Lung (tissue), 12 donors: Measurements from ENCODE around the gene COLGALT1. TPM values are rescaled to one million over a fixed set of nuclear protein-coding genes. Genes with fewer than 3 reads are reported as not detected.

Experiments used
- ATAC-seq: fragments of 200-7000 bp; cut with Tn5 transposase; one replicate; pipeline ENCODE4 v1.9.1; 2020; ENCODE audit warnings: moderate number of reproducible peaks; ENCODE audit not compliant: insufficient read depth, low FRiP score
- DNase-seq, 3 donors: peaks; one replicate each; pipeline ENCODE4 v3.0.0-alpha.2; 2013 to 2017
- H3K27ac ChIP-seq, 2 donors: one replicate each; pipeline ENCODE4 v1.5.1; 2013; ENCODE audit warnings: mild to moderate bottlenecking in 2 of 2, moderate library complexity in 2 of 2, control low read depth in 1 of 2, inconsistent platforms in 1 of 2, low read depth in 1 of 2, low read length in 1 of 2
- H3K27me3 ChIP-seq, 3 donors: one replicate each; pipeline ENCODE4 v1.5.1; 2013; ENCODE audit warnings: low read length in 2 of 3; ENCODE audit not compliant: control insufficient read depth in 3 of 3, insufficient read depth in 3 of 3
- H3K36me3 ChIP-seq, 4 donors: one replicate each; pipeline ENCODE4 v1.5.1; 2013; ENCODE audit warnings: low read length in 4 of 4, mild to moderate bottlenecking in 1 of 4, moderate library complexity in 1 of 4; ENCODE audit not compliant: control insufficient read depth in 4 of 4, insufficient read depth in 4 of 4
- H3K4me1 ChIP-seq, 5 donors: one replicate each; pipeline ENCODE4 v1.5.1; 2013; ENCODE audit warnings: low read length in 5 of 5, mild to moderate bottlenecking in 2 of 5, moderate library complexity in 1 of 5; ENCODE audit not compliant: control insufficient read depth in 5 of 5, insufficient read depth in 5 of 5
- H3K4me3 ChIP-seq: one replicate; pipeline ENCODE4 v1.5.1; 2013; ENCODE audit warnings: mild to moderate bottlenecking, control low read depth, moderate library complexity
- H3K9ac ChIP-seq, 2 donors: one replicate each; pipeline ENCODE4 v1.5.1; 2013; ENCODE audit warnings: low read length in 2 of 2, control low read depth in 1 of 2; ENCODE audit not compliant: insufficient read depth in 1 of 2
- H3K9me3 ChIP-seq, 4 donors: one replicate each; pipeline ENCODE4 v1.5.1; 2013; ENCODE audit warnings: low read length in 3 of 4, mild to moderate bottlenecking in 1 of 4, moderate library complexity in 1 of 4; ENCODE audit not compliant: control insufficient read depth in 4 of 4, insufficient read depth in 3 of 4
- WGBS, 2 donors: extraction: QIAGEN DNeasy Blood & Tissue Kit; methylation state at CpG; one replicate each; pipeline ENCODE4 v1.1.7; 2013; 5-methylcytosine and 5-hydroxymethylcytosine counted together
- polyA plus RNA-seq, 2 donors: library from polyadenylated mRNA; stranded (reverse); fragments of 200-250 nt; gene quantifications; one replicate each; pipeline ENCODE4 v1.2.1, GENCODE V29; 2013
- total RNA-seq, 2 donors: library from RNA; depleted of rRNA in 1 of 2; stranded (reverse); fragments of >200 nt in 1 of 2; gene quantifications; one replicate each; pipeline ENCODE4 v1.2.1, GENCODE V29; 2014 to 2021
- TF ChIP-seq, protein P1 (sequence below): IDR thresholded peaks from 2 replicates; pipeline ENCODE4 v1.5.1; 2012; ENCODE audit warnings: mild to moderate bottlenecking; ENCODE audit errors: control extremely low read depth, extremely low read depth
- donor health status: control.
- donor health status: control.
- donor health status: Bipolar disorder and iron deficiency.
- donor health status: healthy.
- donor health status: DM: yes; HTN: yes; CAD: no.

Gene COLGALT1
- total and polyA plus RNA-seq, 4 donors = 39.9 to 129 (median 85.1) TPM

DNA sequence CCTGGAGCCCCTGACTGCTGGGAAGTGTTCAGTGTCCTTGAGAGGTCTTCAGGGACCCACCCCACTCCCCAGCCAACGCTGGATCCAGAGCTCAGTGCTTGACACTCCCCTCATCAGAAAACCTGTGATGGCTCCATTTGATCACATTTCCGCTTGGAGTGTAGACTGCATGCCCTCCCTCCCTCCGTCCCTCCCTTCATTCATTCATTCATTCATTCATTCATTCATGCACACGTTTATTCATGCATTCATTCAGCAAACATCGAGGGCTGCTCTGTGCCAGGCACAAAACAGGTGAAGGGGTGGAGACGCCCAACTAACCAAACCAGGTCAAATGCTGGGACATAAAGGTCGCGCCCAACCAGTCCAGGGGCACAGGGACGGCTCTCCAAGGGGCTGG is 30.3 kb upstream of the COLGALT1 start:
- H3K27ac ChIP-seq = no peak overlapping the region
- no peak for DNase-seq
- H3K9me3 ChIP-seq = peaks cover 0 to 9% (median 2%) of the 10 kb centered on the region in 4 donors
- 83 to 90% methylated on average over 9 of the region's 9 CpGs for WGBS, 2 donors
- no peaks in the 10 kb centered on the region for H3K27me3 ChIP-seq
- TF ChIP-seq, protein P1, sequence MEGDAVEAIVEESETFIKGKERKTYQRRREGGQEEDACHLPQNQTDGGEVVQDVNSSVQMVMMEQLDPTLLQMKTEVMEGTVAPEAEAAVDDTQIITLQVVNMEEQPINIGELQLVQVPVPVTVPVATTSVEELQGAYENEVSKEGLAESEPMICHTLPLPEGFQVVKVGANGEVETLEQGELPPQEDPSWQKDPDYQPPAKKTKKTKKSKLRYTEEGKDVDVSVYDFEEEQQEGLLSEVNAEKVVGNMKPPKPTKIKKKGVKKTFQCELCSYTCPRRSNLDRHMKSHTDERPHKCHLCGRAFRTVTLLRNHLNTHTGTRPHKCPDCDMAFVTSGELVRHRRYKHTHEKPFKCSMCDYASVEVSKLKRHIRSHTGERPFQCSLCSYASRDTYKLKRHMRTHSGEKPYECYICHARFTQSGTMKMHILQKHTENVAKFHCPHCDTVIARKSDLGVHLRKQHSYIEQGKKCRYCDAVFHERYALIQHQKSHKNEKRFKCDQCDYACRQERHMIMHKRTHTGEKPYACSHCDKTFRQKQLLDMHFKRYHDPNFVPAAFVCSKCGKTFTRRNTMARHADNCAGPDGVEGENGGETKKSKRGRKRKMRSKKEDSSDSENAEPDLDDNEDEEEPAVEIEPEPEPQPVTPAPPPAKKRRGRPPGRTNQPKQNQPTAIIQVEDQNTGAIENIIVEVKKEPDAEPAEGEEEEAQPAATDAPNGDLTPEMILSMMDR = no peak
- H3K9ac ChIP-seq = no peak overlapping the region
- no peak for ATAC-seq
- peaks cover 0 to 7% (median 0%) of the 10 kb centered on the region in 5 donors for H3K4me1 ChIP-seq
- H3K4me3 ChIP-seq = no peak overlapping the region
- H3K36me3 ChIP-seq = peaks cover 0 to 4% (median 0%) of the 10 kb centered on the region in 4 donors

DNA sequence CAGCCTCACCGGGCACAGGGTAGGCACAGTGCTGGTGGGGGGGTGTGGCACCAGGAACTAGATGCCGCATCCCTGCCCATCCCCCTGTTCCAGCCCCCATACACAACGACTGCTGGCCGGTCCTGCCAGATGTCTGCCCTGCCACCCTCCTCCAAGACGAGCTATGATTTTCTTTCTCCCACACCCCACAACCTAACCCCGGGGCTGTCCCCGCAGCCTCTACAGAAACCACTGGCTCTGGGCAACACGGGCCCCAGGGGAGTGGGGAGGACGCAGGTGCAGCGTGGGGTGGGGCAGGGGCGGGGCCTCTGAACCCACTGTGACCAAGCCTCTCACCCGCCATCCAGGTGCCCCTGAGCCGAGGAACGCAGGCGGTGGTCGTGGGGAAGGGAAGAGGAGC is 28.5 kb upstream of the COLGALT1 start:
- no peak overlapping the region for H3K4me3 ChIP-seq
- WGBS, 2 donors = 61 to 67% methylated on average over 10 to 16 of the region's 16 CpGs
- H3K27ac ChIP-seq = no peak overlapping the region
- peaks cover 0 to 9% (median 2%) of the 10 kb centered on the region in 4 donors for H3K9me3 ChIP-seq
- TF ChIP-seq, protein P1 = no peak
- no peak for ATAC-seq
- H3K36me3 ChIP-seq = no peaks in the 10 kb centered on the region
- no peak overlapping the region for H3K9ac ChIP-seq
- H3K27me3 ChIP-seq = no peaks in the 10 kb centered on the region
- H3K4me1 ChIP-seq = peaks cover 0 to 7% (median 0%) of the 10 kb centered on the region in 5 donors
- DNase-seq = no peak

DNA sequence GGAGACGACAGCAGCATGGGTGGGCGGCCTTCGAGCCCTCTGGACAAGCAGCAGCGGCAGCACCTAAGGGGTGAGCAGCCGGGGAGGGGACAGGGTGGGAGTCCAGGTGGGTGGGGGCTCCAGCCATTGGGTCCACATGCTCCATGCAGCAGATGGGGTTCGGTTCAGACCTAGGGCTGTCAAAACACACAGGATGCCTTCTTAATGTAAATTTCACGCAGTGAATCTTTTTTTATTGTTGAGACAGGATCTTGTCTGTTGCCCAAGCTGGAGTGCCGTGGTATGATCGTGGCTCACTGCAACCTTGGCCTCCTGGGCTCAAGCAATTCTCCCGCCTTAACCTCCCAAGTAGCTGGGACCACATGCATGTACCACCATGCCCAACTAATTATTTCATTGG is 28.1 kb upstream of the COLGALT1 start:
- ATAC-seq (no peak), DNase-seq (no peak)
- H3K27ac ChIP-seq = no peak overlapping the region
- H3K27me3 ChIP-seq = no peaks in the 10 kb centered on the region
- peaks cover 0 to 7% (median 0%) of the 10 kb centered on the region in 5 donors for H3K4me1 ChIP-seq
- 64 to 73% methylated on average over 10 of the region's 10 CpGs for WGBS, 2 donors
- H3K9ac ChIP-seq = no peak overlapping the region
- TF ChIP-seq, protein P1 = no peak
- H3K36me3 ChIP-seq = no peaks in the 10 kb centered on the region
- peaks cover 0 to 9% (median 2%) of the 10 kb centered on the region in 4 donors for H3K9me3 ChIP-seq
- no peak overlapping the region for H3K4me3 ChIP-seq

DNA sequence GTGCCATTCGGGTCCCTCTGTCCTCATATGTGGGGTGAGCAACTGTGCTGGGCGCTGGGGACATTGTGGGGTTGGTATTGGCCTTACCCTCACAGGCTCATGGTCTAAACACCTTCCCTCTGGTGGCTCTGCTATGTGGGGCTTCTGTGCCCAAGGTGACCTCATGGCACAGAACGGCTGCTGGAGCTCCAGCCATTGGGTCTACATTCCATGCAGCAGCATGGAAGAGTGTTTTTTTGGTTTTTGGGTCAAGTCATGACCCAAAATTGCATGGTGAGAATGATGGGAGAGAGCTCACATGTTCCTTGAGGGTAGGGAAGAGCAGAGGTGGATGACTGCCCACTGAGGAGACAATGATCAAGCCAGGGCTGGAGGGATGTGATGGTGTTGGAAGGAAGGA is 26.8 kb upstream of the COLGALT1 start:
- peaks cover 0 to 9% (median 2%) of the 10 kb centered on the region in 4 donors for H3K9me3 ChIP-seq
- no peak overlapping the region for H3K4me3 ChIP-seq
- H3K9ac ChIP-seq = no peak overlapping the region
- H3K27me3 ChIP-seq = no peaks in the 10 kb centered on the region
- peaks cover 0 to under 1% (median 0%) of the 10 kb centered on the region in 5 donors for H3K4me1 ChIP-seq
- no peaks in the 10 kb centered on the region for H3K36me3 ChIP-seq
- ATAC-seq (no peak), DNase-seq (no peak)
- WGBS, 2 donors = 97% methylated on average over 3 of the region's 3 CpGs
- H3K27ac ChIP-seq = no peak overlapping the region
- TF ChIP-seq, protein P1 = no peak
